Mesendoderm (in vitro differentiated cells): Measurements from ENCODE around the gene EPDR1.

Experiments used
- DNase-seq: peaks from one replicate; pipeline ENCODE4 v3.0.0; 2013
- H2AK5ac ChIP-seq: 2 replicates; pipeline ENCODE4 v1.6.1; 2013; ENCODE audit warnings: low read length, inconsistent platforms
- H2BK120ac ChIP-seq: 2 replicates; pipeline ENCODE4 v1.6.1; 2013; ENCODE audit warnings: low read depth, mild to moderate bottlenecking, low read length, moderate library complexity, mixed read lengths
- H2BK15ac ChIP-seq: replicated peaks from 2 replicates; pipeline ENCODE4 v1.6.1; 2013; ENCODE audit warnings: low read depth, mild to moderate bottlenecking, moderate library complexity
- H2BK5ac ChIP-seq: 2 replicates; pipeline ENCODE4 v1.6.1; 2013; ENCODE audit warnings: low read length, inconsistent platforms
- H3K18ac ChIP-seq: 2 replicates; pipeline ENCODE4 v1.6.1; 2013; ENCODE audit warnings: mild to moderate bottlenecking, low read length, mixed read lengths
- H3K23ac ChIP-seq: one replicate; pipeline ENCODE4 v1.6.1; 2013; ENCODE audit warnings: low read length
- H3K27ac ChIP-seq: 2 replicates; pipeline ENCODE4 v1.5.1; 2013; ENCODE audit warnings: low read depth, mild to moderate bottlenecking, inconsistent platforms, low read length, moderate library complexity
- H3K27me3 ChIP-seq: 2 replicates; pipeline ENCODE4 v1.6.1; 2013; ENCODE audit warnings: low read length, control low read depth, mild to moderate bottlenecking, inconsistent platforms; ENCODE audit not compliant: insufficient read depth, poor library complexity
- H3K36me3 ChIP-seq: 2 replicates; pipeline ENCODE4 v1.6.1; 2013; ENCODE audit warnings: low read length, inconsistent platforms; ENCODE audit not compliant: control insufficient read depth, insufficient read depth
- H3K4ac ChIP-seq: one replicate; pipeline ENCODE4 v1.6.1; 2013; ENCODE audit warnings: low read depth, mild to moderate bottlenecking, low read length, moderate library complexity
- H3K4me1 ChIP-seq: 2 replicates; pipeline ENCODE4 v1.6.1; 2013; ENCODE audit warnings: low read depth, low read length, inconsistent platforms; ENCODE audit not compliant: control insufficient read depth
- H3K4me2 ChIP-seq: 2 replicates; pipeline ENCODE4 v1.6.1; 2013; ENCODE audit warnings: low read length
- H3K4me3 ChIP-seq: 2 replicates; pipeline ENCODE4 v1.5.1; 2013; ENCODE audit warnings: mild to moderate bottlenecking, low read length
- H3K56ac ChIP-seq: one replicate; pipeline ENCODE4 v1.6.1; 2013; ENCODE audit warnings: low read length
- H3K79me1 ChIP-seq: 2 replicates; pipeline ENCODE4 v1.6.1; 2013; ENCODE audit warnings: low read length, inconsistent platforms
- H3K79me2 ChIP-seq: 2 replicates; pipeline ENCODE4 v1.6.1; 2013; ENCODE audit warnings: mild to moderate bottlenecking, low read length; ENCODE audit not compliant: control insufficient read depth, insufficient read depth
- H3K9ac ChIP-seq: 2 replicates; pipeline ENCODE4 v1.6.1; 2013; ENCODE audit warnings: low read length, inconsistent platforms
- H4K5ac ChIP-seq: one replicate; pipeline ENCODE4 v1.6.1; 2013; ENCODE audit warnings: low read length
- H4K8ac ChIP-seq: one replicate; pipeline ENCODE4 v1.6.1; 2013; ENCODE audit warnings: low read depth, mild to moderate bottlenecking, control low read depth, low read length, moderate library complexity
- WGBS: extraction: QIAGEN DNeasy Blood & Tissue Kit; methylation state at CpG from one replicate; pipeline ENCODE4 v1.1.7; 2013; ENCODE audit warnings: low lambda C conversion rate, missing lambda C conversion rate; ENCODE audit not compliant: insufficient coverage; ENCODE audit errors: extremely low coverage; 5-methylcytosine and 5-hydroxymethylcytosine counted together

The EPDR1 gene

DNA sequence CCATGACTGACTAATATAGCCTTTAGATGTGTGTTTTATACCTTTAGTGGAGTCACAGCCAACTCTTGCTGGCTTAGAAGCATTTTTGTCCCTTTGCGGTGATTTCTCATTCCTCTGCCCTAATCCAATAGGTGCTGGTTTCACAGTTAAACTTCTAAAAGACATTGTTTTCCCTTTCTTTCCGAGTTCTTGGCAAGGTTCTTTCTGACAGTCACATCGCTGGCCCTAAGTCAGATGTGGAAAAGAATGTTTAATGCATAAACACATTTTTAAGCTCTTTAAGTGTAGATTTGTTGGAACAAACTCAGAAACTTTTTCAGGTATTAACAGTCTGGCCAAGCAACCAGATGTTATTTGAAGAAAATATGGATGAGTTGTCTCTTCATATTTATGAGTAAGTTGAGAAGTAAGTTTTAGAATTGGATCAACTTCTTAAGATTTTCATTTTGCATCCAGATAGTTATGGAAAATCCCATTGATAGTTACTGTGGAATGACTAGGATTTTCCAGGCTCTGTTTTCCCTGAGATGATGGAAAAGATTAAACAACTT is 4.1 kb downstream of the EPDR1 start:
- WGBS, result no CpG with 5 or more reads among the region's 3 CpGs
- DNase-seq, result no peak
- no peaks in the 10 kb centered on the region for H3K79me1 ChIP-seq
- no peak overlapping the region for H4K8ac ChIP-seq
- H3K27ac ChIP-seq, result no peak overlapping the region
- H3K27me3 ChIP-seq, result no peaks in the 10 kb centered on the region
- H3K56ac ChIP-seq, result no peak overlapping the region
- H3K4me1 ChIP-seq, result no peaks in the 10 kb centered on the region
- H2BK5ac ChIP-seq, result no peak overlapping the region
- no peak overlapping the region for H2BK120ac ChIP-seq
- H3K4me2 ChIP-seq, result no peak overlapping the region
- H3K36me3 ChIP-seq, result no peaks in the 10 kb centered on the region
- H3K4me3 ChIP-seq, result no peak overlapping the region
- no peak overlapping the region for H3K9ac ChIP-seq
- H3K18ac ChIP-seq, result no peak overlapping the region
- no peak overlapping the region for H3K4ac ChIP-seq
- H3K79me2 ChIP-seq, result no peaks in the 10 kb centered on the region
- no peak overlapping the region for H3K23ac ChIP-seq
- H4K5ac ChIP-seq, result no peak overlapping the region
- H2AK5ac ChIP-seq, result no peak overlapping the region
- H2BK15ac ChIP-seq, result no peak overlapping the region

DNA sequence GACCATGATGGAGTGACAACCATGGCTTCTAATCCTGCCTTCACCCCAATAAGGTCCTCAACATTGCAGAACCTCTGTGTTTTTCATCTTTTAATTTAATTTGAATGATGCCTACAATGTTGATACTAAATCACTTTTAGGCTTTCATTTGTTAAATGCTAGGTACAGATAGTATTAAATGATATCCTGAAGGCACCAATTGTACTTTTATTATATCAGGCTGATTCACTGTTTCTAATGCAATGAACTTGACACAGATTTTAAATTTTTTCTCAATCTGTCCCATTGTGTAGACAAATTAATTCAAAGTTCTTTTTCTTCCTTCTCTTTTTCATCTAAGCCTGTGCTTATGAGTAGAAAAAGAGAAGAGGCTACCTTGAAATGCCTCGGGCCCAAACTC is 5.2 kb downstream of the EPDR1 start:
- WGBS, result no CpG with 5 or more reads among the region's 1 CpG

DNA sequence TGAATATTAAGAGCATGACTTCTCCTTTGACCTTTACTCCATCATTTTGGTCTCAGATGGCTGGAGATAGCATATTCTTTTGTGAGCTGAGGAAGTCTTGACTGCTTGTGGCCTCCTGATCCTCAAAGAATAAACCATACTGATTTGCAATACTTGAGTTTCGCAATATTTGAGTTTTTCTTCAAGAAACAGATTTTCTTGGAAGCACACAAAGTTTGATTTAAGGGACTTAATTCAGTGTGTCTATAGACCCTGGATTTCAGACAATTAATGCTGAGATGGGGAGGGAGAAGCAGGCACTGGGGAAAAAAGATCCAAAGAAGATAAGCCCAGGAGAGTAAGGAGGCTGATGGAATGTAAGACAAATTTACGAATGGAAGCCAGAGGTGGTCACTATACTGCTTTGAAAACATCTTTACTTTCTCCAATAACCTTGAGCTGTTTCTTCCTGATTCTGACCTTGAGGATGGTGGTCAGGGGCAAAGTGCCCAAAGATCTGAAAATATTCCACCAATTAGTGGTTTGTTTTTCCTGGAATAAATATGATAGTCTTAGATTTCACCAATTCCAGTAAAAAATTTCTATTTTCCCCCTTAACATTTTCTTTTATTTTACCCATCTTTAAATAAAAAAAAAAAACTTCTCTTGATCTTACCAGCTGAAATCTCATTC is 7.5 kb downstream of the EPDR1 start:
- Histone ChIP-seq H3K4ac (no peak overlapping the region), H3K79me2 (no peaks in the 10 kb centered on the region), H3K36me3 (no peaks in the 10 kb centered on the region), H3K4me1 (no peaks in the 10 kb centered on the region), H3K56ac (no peak overlapping the region), H3K18ac (no peak overlapping the region), H2AK5ac (no peak overlapping the region), H2BK5ac (no peak overlapping the region), H3K23ac (no peak overlapping the region), H4K8ac (no peak overlapping the region), H3K27ac (no peak overlapping the region), H3K4me2 (no peak overlapping the region), H4K5ac (no peak overlapping the region), H3K4me3 (no peak overlapping the region), H3K9ac (no peak overlapping the region), H2BK120ac (no peak overlapping the region), H3K27me3 (no peaks in the 10 kb centered on the region), H3K79me1 (no peaks in the 10 kb centered on the region), H2BK15ac (no peak overlapping the region)
- DNase-seq, result no peak
- WGBS, result no CpG with 5 or more reads among the region's 2 CpGs

More for the DNA sequence above, 5.2 kb downstream of the EPDR1 start:
- Histone ChIP-seq H3K56ac (no peak overlapping the region), H4K8ac (no peak overlapping the region), H3K27ac (no peak overlapping the region), H3K4me1 (no peaks in the 10 kb centered on the region), H3K23ac (no peak overlapping the region), H3K18ac (no peak overlapping the region), H3K79me2 (no peaks in the 10 kb centered on the region), H2BK120ac (no peak overlapping the region), H3K4me3 (no peak overlapping the region), H2BK5ac (no peak overlapping the region), H3K9ac (no peak overlapping the region), H3K4me2 (no peak overlapping the region), H2AK5ac (no peak overlapping the region), H3K27me3 (no peaks in the 10 kb centered on the region), H3K36me3 (no peaks in the 10 kb centered on the region), H4K5ac (no peak overlapping the region), H3K4ac (no peak overlapping the region), H3K79me1 (no peaks in the 10 kb centered on the region), H2BK15ac (no peak overlapping the region)
- DNase-seq, result no peak

DNA sequence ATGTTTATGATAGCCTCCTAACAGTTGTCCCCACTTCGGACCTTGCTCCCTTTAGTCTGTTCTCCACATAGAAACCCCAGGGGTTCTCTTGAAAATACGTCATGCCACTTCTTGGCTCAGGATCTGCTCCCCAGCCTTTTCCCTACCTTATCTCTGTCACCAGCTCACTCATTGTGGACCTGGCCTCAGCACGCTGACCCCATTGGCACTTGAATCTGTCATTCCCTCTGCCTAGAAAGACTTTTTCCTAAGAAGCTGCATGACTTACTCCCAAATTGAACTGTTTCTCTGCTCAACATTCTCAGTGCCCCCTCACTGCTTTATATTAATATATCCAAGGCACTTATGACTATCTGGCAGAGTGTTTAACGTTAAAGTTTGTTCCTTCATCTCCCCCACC is 8.4 kb downstream of the EPDR1 start:
- no CpG with 5 or more reads among the region's 4 CpGs for WGBS
- H3K79me1 ChIP-seq, result no peaks in the 10 kb centered on the region

DNA sequence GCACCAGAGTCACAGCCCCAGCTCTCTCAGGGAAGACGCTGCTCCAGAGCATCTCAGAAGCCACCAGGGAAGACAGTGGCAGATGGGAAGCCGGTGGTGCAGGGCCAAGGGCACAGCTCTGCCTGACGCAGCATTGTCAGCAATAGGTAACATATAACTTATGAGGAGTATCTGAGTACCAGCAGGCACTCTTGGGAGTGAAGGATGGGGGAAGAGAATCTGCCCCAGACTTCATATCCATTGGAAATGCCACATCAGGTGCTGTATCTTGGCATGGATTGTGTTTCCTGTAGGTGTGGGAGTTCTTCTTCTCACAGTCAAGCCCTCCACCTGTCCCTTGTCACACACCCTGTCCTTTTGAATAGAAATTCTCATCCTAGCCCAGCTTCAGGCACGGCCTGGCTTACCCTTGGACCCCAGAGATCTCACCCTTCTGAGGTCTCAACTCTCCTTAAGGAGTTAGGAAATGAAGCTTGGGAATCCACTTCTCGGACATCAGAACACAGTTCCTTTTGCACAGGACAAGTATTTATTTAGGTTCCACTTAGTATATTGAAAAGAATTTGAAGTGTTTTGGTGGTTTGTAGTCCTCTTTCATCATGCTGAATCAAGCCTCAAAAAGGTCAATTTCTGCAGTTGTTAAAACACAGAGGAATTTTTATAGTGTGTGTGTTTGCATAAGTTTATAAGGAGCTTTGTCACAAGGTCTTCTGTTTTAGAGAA is 9.9 kb downstream of the EPDR1 start:
- WGBS, result no CpG with 5 or more reads among the region's 5 CpGs

More for the DNA sequence above, 8.4 kb downstream of the EPDR1 start:
- Histone ChIP-seq H3K4ac (no peak overlapping the region), H2AK5ac (no peak overlapping the region), H4K5ac (no peak overlapping the region), H3K4me2 (no peak overlapping the region), H4K8ac (no peak overlapping the region), H3K23ac (no peak overlapping the region), H2BK5ac (no peak overlapping the region), H3K9ac (no peak overlapping the region), H3K18ac (no peak overlapping the region), H3K79me2 (no peaks in the 10 kb centered on the region), H2BK120ac (no peak overlapping the region), H3K36me3 (no peaks in the 10 kb centered on the region), H2BK15ac (no peak overlapping the region), H3K4me3 (no peak overlapping the region), H3K27ac (no peak overlapping the region), H3K27me3 (no peaks in the 10 kb centered on the region), H3K56ac (no peak overlapping the region), H3K4me1 (no peaks in the 10 kb centered on the region)
- no peak for DNase-seq

More for the DNA sequence above, 9.9 kb downstream of the EPDR1 start:
- Histone ChIP-seq H3K4me1 (no peaks in the 10 kb centered on the region), H2BK120ac (no peak overlapping the region), H3K9ac (no peak overlapping the region), H2BK5ac (no peak overlapping the region), H3K27ac (no peak overlapping the region), H3K4me3 (no peak overlapping the region), H3K79me2 (no peaks in the 10 kb centered on the region), H3K18ac (no peak overlapping the region), H4K5ac (no peak overlapping the region), H3K56ac (no peak overlapping the region), H3K23ac (no peak overlapping the region), H3K36me3 (no peaks in the 10 kb centered on the region), H3K4ac (no peak overlapping the region), H3K79me1 (no peaks in the 10 kb centered on the region), H2AK5ac (no peak overlapping the region), H2BK15ac (no peak overlapping the region), H3K27me3 (no peaks in the 10 kb centered on the region), H3K4me2 (no peak overlapping the region), H4K8ac (no peak overlapping the region)
- DNase-seq, result no peak
